ENCODE results near the gene ANGPT4.

Gene ANGPT4

GRCh38 chr20:884983-885952 lies 30.9 kb downstream of the ANGPT4 start:
- POLR2A ChIA-PET, result no interaction called here
- DNase-seq (ENCODE audit: low read depth, low spot score), result no peak
- TF ChIP-seq, protein P1, sequence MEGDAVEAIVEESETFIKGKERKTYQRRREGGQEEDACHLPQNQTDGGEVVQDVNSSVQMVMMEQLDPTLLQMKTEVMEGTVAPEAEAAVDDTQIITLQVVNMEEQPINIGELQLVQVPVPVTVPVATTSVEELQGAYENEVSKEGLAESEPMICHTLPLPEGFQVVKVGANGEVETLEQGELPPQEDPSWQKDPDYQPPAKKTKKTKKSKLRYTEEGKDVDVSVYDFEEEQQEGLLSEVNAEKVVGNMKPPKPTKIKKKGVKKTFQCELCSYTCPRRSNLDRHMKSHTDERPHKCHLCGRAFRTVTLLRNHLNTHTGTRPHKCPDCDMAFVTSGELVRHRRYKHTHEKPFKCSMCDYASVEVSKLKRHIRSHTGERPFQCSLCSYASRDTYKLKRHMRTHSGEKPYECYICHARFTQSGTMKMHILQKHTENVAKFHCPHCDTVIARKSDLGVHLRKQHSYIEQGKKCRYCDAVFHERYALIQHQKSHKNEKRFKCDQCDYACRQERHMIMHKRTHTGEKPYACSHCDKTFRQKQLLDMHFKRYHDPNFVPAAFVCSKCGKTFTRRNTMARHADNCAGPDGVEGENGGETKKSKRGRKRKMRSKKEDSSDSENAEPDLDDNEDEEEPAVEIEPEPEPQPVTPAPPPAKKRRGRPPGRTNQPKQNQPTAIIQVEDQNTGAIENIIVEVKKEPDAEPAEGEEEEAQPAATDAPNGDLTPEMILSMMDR (IDR thresholded peaks at IDR 0.05; ENCODE audit: insufficient read depth, low read length, missing control alignments), result no peak
- CTCF ChIA-PET, result no interaction called here
- H3K4me3 ChIP-seq (ENCODE audit: low read depth, low read length), result no peak overlapping the region

DNA sequence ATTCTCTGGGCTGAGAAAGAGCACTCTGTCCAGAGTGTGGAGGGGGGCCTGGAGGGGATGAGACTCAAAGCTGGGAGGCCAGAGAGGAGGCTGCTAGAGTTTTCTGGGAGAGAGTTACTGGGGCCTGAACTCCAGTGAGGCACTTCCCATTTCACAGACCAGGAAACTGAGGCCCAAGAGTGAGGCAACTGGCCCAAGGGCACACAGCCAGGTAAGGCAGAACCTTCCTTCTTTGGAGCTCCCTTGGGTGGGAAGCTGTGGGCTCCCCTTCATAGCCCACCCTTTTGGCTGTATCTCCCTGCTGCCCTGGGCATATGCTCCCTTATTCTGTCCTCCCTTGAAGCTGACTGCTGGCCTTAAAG lies 34.4 kb downstream of the ANGPT4 start:
- CTCF ChIA-PET, result no interaction called here
- TF ChIP-seq, protein P1 (IDR thresholded peaks at IDR 0.05; ENCODE audit: insufficient read depth, low read length, missing control alignments), result no peak
- no peak for DNase-seq (ENCODE audit: low read depth, low spot score)
- POLR2A ChIA-PET, result no interaction called here
- no peak overlapping the region for H3K4me3 ChIP-seq (ENCODE audit: low read depth, low read length)

DNA sequence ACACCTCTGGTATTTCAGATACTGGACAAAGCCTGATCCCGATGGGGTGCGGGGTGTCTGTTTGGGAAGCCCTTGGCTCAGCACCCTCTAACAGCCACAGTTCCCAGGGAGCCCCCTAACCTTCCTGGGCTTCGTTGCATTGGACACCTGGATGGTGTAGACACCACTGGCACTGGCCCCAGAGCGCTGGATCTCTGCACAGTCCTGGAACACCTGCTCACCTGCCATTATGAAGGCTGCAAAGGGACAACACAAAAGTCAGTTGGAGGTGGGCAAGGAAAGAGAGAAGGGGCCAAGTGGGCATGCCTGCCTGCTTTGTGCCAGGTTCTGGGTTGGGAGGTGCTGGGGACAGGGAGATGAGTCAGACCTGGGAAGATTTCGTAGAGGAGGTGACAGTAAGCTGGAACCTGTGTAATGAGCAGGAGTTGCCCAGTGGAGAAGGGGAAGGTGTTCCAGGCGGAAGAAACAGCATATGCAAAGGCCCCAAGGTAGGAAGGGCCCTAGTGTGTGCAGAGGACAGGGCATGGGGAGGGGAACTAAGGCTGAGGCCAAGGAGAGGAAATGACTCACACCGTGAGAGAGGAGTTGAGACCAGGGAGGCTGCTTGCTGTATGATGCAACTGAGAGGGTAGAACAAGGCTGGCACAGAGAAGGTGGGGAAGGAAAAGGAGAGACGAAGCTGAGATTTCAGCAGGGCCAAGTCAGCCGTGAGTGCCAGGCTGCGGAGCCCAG lies 34.9 kb downstream of the ANGPT4 start:
- TF ChIP-seq, protein P1 (IDR thresholded peaks at IDR 0.05; ENCODE audit: insufficient read depth, low read length, missing control alignments), result no peak
- no peak overlapping the region for H3K4me3 ChIP-seq (ENCODE audit: low read depth, low read length)
- DNase-seq (ENCODE audit: low read depth, low spot score), result no peak
- ChIA-PET POLR2A (no interaction called here), CTCF (no interaction called here)

GRCh38 chr20:879626-880025 lies 36.5 kb downstream of the ANGPT4 start:
- TF ChIP-seq, protein P1 (IDR thresholded peaks at IDR 0.05; ENCODE audit: insufficient read depth, low read length, missing control alignments), result no peak
- DNase-seq (ENCODE audit: low read depth, low spot score), result no peak
- ChIA-PET CTCF (interaction anchor here (0.9 kb wide), 1 partner anchor 229 kb away, joined by 3 read pairs; no protein-coding TSS in a partner anchor), POLR2A (no interaction called here)
- no peak overlapping the region for H3K4me3 ChIP-seq (ENCODE audit: low read depth, low read length)

DNA sequence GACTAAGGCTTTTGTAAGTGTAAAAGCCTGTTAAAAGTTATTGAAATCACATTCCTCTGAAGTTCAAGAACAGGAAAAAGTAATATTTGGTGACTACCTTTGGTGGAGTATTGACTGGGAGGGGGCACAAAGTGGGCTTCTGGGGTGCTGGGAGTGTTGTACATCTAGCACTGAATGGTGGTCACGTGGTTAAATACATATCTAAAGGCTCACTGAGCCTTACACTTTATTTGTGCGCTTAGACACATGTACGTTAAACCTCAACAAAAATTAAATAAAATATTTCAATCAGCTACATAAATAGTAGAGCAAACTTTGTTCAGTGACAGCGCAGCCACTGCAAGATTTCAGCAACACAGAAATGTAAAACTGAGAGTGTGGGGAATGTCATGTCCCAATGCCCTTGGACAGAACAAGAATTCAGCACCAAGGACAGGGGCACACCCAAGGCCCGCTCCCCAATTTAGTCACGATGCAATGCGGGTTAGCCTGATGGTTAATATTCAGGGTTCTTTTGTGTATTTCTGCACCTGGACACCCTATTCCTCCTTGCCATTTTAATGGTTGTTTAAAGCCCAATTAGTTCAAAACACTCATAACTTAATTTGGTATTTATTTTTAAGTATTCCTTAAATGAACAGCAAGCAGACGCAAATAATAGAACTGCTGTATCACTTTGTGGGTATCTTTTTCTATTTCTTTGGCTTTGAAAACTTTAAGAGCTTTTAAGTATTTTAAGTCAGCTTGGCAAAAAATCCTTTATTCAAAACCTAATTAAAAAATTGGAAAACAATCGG lies 37.4 kb downstream of the ANGPT4 start:
- TF ChIP-seq, protein P1 (IDR thresholded peaks at IDR 0.05; ENCODE audit: insufficient read depth, low read length, missing control alignments), result no peak
- no peak for DNase-seq (ENCODE audit: low read depth, low spot score)

More for the DNA sequence above, 37.4 kb downstream of the ANGPT4 start:
- POLR2A ChIA-PET, result no interaction called here
- no peak overlapping the region for H3K4me3 ChIP-seq (ENCODE audit: low read depth, low read length)
- CTCF ChIA-PET, result interaction anchor here (0.9 kb wide), 1 partner anchor 230 kb away, joined by 3 read pairs; no protein-coding TSS in a partner anchor
